ENCODE results near the gene HAO1.

HAO1 gene

GRCh38 chr20:7883741-7884140 is 56.5 kb downstream of the HAO1 start:
- no peak for DNase-seq (ENCODE audit: low spot score)
- no peak for TF ChIP-seq CTCF (IDR thresholded peaks at IDR 0.05; ENCODE audit: extremely low read depth, missing control alignments)

- TF ChIP-seq CTCF (IDR thresholded peaks at IDR 0.05; ENCODE audit: extremely low read depth, missing control alignments) = no peak
- no peak for DNase-seq (ENCODE audit: low spot score)
Measured at GRCh38 chr20:7883309-7883708, 56.9 kb downstream of the HAO1 start.

GRCh38 chr20:7882076-7882475 is 58.2 kb downstream of the HAO1 start:
- no peak for DNase-seq (ENCODE audit: low spot score)
- TF ChIP-seq CTCF (IDR thresholded peaks at IDR 0.05; ENCODE audit: extremely low read depth, missing control alignments) = no peak

- no peak for DNase-seq (ENCODE audit: low spot score)
- TF ChIP-seq CTCF (IDR thresholded peaks at IDR 0.05; ENCODE audit: extremely low read depth, missing control alignments) = no peak
Measured at GRCh38 chr20:7881551-7881950, 58.7 kb downstream of the HAO1 start.

GRCh38 chr20:7879883-7880282 is 60.4 kb downstream of the HAO1 start:
- no peak for DNase-seq (ENCODE audit: low spot score)
- TF ChIP-seq CTCF (IDR thresholded peaks at IDR 0.05; ENCODE audit: extremely low read depth, missing control alignments) = no peak

GRCh38 chr20:7868108-7868507 is 72.2 kb downstream of the HAO1 start:
- TF ChIP-seq CTCF (IDR thresholded peaks at IDR 0.05; ENCODE audit: extremely low read depth, missing control alignments) = no peak
- DNase-seq (ENCODE audit: low spot score) = no peak

GRCh38 chr20:7866285-7866684 is 74.0 kb downstream of the HAO1 start:
- DNase-seq (ENCODE audit: low spot score) = no peak
- TF ChIP-seq CTCF (IDR thresholded peaks at IDR 0.05; ENCODE audit: extremely low read depth, missing control alignments) = no peak
